ENCODE data around the gene SYF2.

DNA sequence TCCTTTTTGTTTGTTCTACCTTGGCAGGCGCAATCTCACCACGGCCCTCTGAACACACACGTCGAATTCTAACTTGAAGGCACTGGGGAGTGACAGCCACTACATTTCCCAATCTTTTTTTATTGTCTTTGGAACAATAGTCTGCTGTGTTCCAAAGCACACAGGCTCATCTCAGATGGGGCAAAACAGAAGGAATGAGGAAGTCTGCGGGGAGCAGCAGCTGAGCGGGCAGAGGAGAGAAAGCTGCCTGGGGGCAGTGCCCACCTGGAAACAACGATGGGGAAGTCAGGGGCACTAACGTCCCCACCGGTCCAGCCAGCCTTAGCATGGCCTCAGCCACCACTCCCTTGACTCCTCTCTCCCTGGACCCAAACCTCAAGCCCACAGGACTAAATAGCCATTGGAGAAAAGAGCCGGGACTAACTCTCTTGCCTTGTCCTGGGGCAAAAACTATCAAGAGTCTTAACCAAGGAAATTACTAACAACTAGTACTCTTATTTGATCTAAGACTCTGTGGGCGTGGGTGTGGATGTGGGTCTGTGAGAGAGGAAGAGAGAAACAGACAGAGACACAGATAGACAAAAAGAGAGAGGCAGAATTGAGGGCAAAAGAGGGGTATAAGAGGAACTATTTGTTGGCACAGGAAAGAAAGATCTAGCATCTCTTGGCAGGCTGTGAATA, 34.2 kb downstream of the SYF2 start:
- TF ChIP-seq CSDC2 (CRISPR knock-in tag; IDR thresholded peaks at IDR 0.05) (no peak), ZFP30 (CRISPR knock-in tag; IDR thresholded peaks at IDR 0.05) (no peak), ZFP3 (CRISPR knock-in tag; IDR thresholded peaks at IDR 0.05) (no peak), RARB (CRISPR knock-in tag; IDR thresholded peaks at IDR 0.05) (no peak), TOX (CRISPR knock-in tag; IDR thresholded peaks at IDR 0.05; ENCODE audit: borderline replicate concordance) (no peak), ZNF8 (CRISPR knock-in tag; IDR thresholded peaks at IDR 0.05) (no peak), OSR1 (CRISPR knock-in tag; IDR thresholded peaks at IDR 0.05) (no peak), PPARA (CRISPR knock-in tag; IDR thresholded peaks at IDR 0.05; ENCODE audit: borderline replicate concordance) (no peak)
